NT2/D1 (cell line): ENCODE data around the gene OR10A7.

ENCODE experiments used
- DNase-seq: peaks from one replicate; pipeline ENCODE4 v3.0.0-alpha.2; 2011; ENCODE audit warnings: low read depth, low spot score
- H3K27me3 ChIP-seq: 2 replicates; pipeline ENCODE4 v1.6.0; 2011; ENCODE audit warnings: mild to moderate bottlenecking; ENCODE audit not compliant: insufficient read length, insufficient read depth
- H3K36me3 ChIP-seq: 2 replicates; pipeline ENCODE4 v1.6.1; 2011; ENCODE audit warnings: mild to moderate bottlenecking, low read length, mixed read lengths; ENCODE audit not compliant: insufficient read depth, insufficient read length
- H3K4me1 ChIP-seq: 2 replicates; pipeline ENCODE4 v1.5.1; 2011; ENCODE audit not compliant: insufficient read depth, insufficient read length
- H3K4me3 ChIP-seq: 2 replicates; pipeline ENCODE4 v1.5.1; 2011; ENCODE audit warnings: low read depth; ENCODE audit not compliant: insufficient read length
- H3K9ac ChIP-seq: 2 replicates; pipeline ENCODE4 v1.6.0; 2011; ENCODE audit warnings: low read depth; ENCODE audit not compliant: insufficient read length
- H3K9me3 ChIP-seq: 2 replicates; pipeline ENCODE4 v1.5.1; 2011; ENCODE audit warnings: mild to moderate bottlenecking, low read length; ENCODE audit not compliant: insufficient read depth
- SUZ12 ChIP-seq: IDR thresholded peaks from 2 replicates; pipeline ENCODE4 v1.6.1; 2011; ENCODE audit not compliant: insufficient read length, insufficient read depth; ENCODE audit errors: extremely low read depth
- YY1 ChIP-seq: IDR thresholded peaks from 2 replicates; pipeline ENCODE4 v1.6.1; 2011; ENCODE audit not compliant: insufficient read length, insufficient read depth
- ZNF274 ChIP-seq: IDR thresholded peaks from 2 replicates; pipeline ENCODE4 v1.6.1; 2011; ENCODE audit warnings: mild to moderate bottlenecking, low read depth, low read length

Gene OR10A7

DNA sequence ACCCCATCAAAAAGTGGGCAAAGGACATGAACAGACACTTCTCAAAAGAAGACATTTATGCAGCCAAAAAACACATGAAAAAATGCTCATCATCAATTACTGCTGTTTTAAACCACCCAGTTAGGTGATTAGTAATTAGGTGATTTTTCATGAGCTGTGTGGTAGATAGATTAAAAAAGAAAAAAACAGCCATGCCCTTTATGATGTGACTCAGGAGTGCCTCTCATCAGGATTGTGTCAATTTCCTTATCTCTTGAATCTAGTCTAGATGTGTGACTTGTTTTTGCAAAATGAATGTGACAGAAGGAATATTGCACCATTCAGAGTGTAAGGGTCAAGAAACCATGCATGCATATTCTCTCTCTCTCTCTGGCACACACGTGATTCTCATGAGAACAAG is 5.7 kb downstream of the OR10A7 start:
- Histone ChIP-seq H3K9ac (no peak overlapping the region), H3K36me3 (no peaks in the 10 kb centered on the region), H3K4me1 (no peaks in the 10 kb centered on the region), H3K27me3 (no peaks in the 10 kb centered on the region), H3K9me3 (no peaks in the 10 kb centered on the region), H3K4me3 (no peak overlapping the region)
- no peak for DNase-seq
- TF ChIP-seq SUZ12 (no peak), ZNF274 (no peak), YY1 (no peak)

DNA sequence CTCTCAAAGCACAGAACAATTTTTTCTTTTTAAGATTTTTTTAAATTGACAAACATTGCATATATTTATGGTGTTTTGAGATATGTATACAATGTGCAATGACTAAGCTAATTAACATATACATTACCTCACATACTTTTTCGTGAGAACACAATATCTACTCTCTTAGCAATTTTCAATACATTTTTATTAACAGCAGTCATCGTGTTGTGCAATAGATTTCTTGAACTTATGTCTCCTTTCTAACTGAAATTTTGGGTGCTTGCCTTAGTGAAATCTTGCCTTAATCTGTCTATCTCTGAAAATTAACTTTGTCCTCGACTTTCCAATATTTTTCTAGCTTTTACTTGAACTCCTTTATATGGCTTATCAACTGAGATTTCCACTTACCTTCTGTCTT is 6.8 kb downstream of the OR10A7 start:
- DNase-seq, result no peak
- Histone ChIP-seq H3K4me1 (no peaks in the 10 kb centered on the region), H3K36me3 (no peaks in the 10 kb centered on the region), H3K4me3 (no peak overlapping the region), H3K27me3 (no peaks in the 10 kb centered on the region), H3K9ac (no peak overlapping the region), H3K9me3 (no peaks in the 10 kb centered on the region)
- no peak for TF ChIP-seq YY1

DNA sequence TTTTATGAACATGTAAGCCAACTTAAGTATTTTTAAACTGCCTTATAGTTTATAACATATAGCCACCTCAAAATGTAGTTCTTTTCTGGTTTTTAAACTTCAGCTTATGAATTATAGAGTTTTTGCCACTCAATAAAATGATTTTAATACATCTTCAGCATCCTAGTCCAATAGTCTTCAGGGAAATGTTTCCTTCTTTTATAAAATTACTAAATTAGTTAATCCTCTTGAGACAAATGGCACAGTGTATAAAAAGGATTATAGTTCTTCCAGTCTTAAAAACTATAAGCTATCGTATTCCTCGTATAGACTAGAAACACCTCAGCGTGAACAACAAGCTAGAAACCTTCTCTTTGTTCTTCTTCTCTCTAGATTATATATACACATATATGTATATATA is 23.5 kb downstream of the OR10A7 start, which contains the start of gene OR6C74:
OR6C74 (plus strand) TSS at position 301 of the 400 bp plus-strand sequence. CDS start 2,679 bp downstream, outside the sequence.
- Histone ChIP-seq H3K4me3 (no peak within 1 kb of the TSS), H3K9ac (no peak within 1 kb of the TSS)
- TF ChIP-seq SUZ12, result no peak
- no peak for TF ChIP-seq ZNF274
- TF ChIP-seq YY1, result no peak

DNA sequence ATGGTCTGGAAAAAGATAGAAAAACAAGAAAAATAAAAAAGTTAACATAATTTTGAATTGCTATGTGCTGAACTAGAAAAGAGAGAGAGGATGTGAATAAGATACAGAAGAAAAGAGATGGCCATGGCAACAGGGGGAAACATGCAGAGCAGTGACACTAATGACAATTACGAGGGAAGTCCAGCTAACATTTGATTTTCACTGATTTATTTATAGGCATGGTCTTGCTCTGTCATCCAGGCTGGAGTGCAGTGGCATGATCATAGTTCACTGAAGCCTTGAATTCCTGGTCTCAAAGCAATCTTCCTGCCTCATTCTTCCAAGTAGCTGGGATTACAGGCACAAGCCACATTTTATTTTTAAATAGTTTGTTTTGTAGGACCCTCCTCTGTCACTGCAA is 25.3 kb downstream of the OR10A7 start:
- Histone ChIP-seq H3K36me3 (no peaks in the 10 kb centered on the region), H3K9ac (no peak overlapping the region), H3K27me3 (no peaks in the 10 kb centered on the region), H3K4me3 (no peak overlapping the region), H3K9me3 (no peaks in the 10 kb centered on the region), H3K4me1 (no peaks in the 10 kb centered on the region)
- TF ChIP-seq ZNF274, result no peak
- no peak for TF ChIP-seq SUZ12
- DNase-seq, result no peak

More for the DNA sequence above, 23.5 kb downstream of the OR10A7 start, which contains the start of gene OR6C74:
- no peaks in the 10 kb centered on the region for H3K36me3 ChIP-seq
- no peak for DNase-seq
- H3K27me3 ChIP-seq, result no peaks in the 10 kb centered on the region
- H3K9me3 ChIP-seq, result no peaks in the 10 kb centered on the region
- H3K4me1 ChIP-seq, result no peaks in the 10 kb centered on the region

DNA sequence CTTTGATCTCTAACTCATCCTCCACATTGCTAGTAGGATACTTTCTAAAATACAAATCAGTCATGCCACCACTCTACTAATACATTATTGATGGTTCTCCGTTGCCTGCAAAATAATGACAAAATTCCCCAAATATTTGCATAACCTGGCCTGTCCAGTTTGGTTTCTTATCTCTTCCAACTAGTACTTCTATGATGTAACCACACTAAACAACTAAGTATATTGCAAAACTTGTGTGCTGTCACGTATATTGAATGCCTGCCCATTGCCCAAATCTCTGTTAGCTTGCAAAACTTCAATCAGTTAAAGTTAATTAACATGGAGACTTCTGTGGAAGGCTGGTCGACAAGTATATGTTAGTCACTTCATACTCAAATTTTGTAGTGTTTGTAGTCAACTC is 30.1 kb downstream of the OR10A7 start:
- DNase-seq, result no peak
- TF ChIP-seq ZNF274 (no peak), YY1 (no peak)
- H3K4me3 ChIP-seq, result no peak overlapping the region

DNA sequence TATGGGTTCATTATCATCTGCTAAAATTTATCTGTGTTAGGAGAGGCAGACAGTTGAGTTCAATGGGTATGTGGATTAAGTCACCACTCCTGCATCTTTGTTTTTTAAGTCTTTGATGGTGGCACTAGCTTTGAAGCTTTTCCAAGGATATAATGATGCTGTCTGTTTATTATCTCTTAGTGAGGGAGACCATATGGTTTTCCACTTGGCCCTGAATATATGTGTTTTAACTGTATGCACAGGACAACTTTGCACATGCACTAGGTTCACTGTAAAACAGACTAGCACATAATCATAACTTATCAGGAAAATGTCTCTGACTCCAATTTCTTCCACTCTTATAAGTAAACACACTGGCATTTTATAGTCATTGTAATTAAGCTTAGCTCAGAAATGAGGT is 32.5 kb downstream of the OR10A7 start:
- Histone ChIP-seq H3K4me1 (no peaks in the 10 kb centered on the region), H3K9ac (no peak overlapping the region), H3K27me3 (no peaks in the 10 kb centered on the region), H3K36me3 (no peaks in the 10 kb centered on the region), H3K4me3 (no peak overlapping the region), H3K9me3 (no peaks in the 10 kb centered on the region)
- TF ChIP-seq YY1 (no peak), SUZ12 (no peak), ZNF274 (no peak)
- DNase-seq, result no peak

More for the DNA sequence above, 30.1 kb downstream of the OR10A7 start:
- H3K9ac ChIP-seq, result no peak overlapping the region
- no peaks in the 10 kb centered on the region for H3K27me3 ChIP-seq
- no peaks in the 10 kb centered on the region for H3K9me3 ChIP-seq
- no peaks in the 10 kb centered on the region for H3K4me1 ChIP-seq
- no peaks in the 10 kb centered on the region for H3K36me3 ChIP-seq

DNA sequence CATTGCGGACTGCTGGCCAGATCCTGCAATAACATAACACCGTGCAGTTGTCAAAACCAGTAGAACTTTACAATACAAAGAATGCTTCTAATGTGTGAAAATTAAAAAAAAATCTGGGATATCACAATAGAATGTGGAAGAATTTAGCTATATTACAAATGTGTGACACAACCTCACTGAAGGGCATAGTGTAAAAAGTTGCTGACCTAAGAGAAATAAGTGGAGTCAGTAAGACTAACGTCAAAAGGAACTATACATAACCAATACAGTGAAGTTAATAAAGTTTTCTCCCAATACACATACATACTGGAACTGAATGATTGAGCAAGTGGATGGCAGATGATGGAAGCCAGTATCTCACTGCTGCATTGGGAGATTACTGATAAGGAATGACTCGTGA is 36.0 kb downstream of the OR10A7 start:
- DNase-seq, result no peak
- Histone ChIP-seq H3K36me3 (no peaks in the 10 kb centered on the region), H3K9ac (no peak overlapping the region), H3K4me1 (no peaks in the 10 kb centered on the region), H3K9me3 (no peaks in the 10 kb centered on the region), H3K4me3 (no peak overlapping the region), H3K27me3 (no peaks in the 10 kb centered on the region)
- TF ChIP-seq SUZ12 (no peak), ZNF274 (no peak), YY1 (no peak)

DNA sequence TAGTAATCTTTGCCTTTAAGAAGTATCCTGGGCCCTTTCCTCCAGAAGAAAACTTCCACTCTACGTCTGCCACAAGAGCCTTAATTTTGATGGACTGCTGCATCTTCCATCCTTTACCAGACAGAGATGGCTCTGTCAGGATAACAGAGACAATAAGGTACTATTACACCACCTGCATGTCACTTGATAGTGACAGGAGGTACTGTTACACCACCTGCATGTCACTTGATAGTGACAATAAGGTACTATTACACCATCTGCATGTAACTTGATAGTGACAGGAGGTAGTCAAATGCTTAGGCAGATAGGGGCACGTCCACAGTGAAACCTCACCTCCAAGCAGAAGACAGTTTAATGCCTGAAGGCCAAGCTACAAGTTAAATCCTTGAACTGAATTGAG is 37.5 kb downstream of the OR10A7 start:
- TF ChIP-seq SUZ12, result no peak
- TF ChIP-seq YY1, result no peak
- TF ChIP-seq ZNF274, result no peak
- no peak for DNase-seq
- H3K9ac ChIP-seq, result no peak overlapping the region

More for the DNA sequence above, 37.5 kb downstream of the OR10A7 start:
- Histone ChIP-seq H3K4me3 (no peak overlapping the region), H3K4me1 (no peaks in the 10 kb centered on the region), H3K9me3 (no peaks in the 10 kb centered on the region), H3K27me3 (no peaks in the 10 kb centered on the region), H3K36me3 (no peaks in the 10 kb centered on the region)
